HG03442 (cell line): ENCODE data around the gene DDO.
"Not testable (repeated sequence)": the region's sequence is repeated elsewhere in the genome, so short reads cannot be mapped to it uniquely, and the experiment has no call there.

Experiments used
- ATAC-seq: cut with Tn5 transposase; IDR thresholded peaks from one replicate; pipeline ENCODE4 v1.9.1; 2021; ENCODE audit warnings: mild to moderate bottlenecking, moderate library complexity; ENCODE audit not compliant: unreplicated experiment

Gene DDO

DNA sequence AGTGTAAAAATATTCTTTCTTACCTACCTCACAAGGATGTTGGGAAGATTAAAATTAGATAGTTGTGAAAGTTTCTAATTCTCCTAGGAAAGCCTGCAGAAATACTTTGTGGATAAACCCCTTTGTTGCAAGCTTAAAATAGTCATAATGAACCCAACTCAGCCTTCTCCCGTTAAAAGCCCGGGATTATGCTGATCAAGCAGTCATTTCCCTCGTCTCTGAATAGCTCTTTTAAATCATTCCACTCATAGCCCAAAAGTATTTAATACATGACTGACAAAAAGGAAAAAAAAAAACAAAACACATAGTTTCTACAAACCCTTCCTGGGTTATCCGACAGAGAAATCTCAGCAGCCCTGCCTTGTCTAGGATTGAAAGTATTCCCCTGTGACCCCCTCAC lies 46.3 kb downstream of the DDO start:
- ATAC-seq, result no peak

DNA sequence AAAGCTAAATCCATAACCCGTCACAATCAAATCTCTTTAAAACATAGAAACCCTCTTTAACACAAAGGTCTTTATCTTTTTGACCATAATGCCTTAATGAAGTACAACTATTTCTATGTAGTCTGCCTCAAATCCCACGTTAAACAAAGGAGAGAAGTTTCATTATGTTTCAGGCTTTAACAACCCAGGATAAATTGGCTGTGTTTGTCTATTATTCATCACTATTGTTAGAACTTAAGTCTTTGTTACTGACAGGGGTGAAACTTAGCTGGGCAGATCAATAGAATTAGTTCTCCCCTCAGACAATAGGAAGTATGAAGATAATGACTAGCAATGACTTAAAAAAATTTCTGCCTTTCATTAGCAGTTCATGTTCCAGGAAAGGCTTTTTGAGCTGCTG lies 47.1 kb downstream of the DDO start:
- ATAC-seq, result no peak

DNA sequence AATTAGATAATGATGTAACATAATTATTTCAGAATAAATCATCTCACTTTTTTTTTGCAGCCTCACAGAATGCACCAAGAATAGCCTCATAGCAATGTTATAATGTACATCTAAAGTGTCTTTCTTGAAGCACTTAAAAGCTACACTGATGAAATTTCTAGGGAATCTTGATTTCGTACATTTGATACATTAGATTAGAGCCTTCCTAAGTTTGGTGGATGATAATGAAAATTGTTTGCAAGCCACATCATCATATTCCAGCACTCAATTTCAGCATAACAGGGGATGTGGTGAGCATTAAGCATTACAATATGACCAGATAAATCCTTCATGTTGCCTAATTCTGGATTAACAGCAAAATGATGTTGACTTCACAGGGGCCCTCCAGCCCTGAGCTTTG lies 47.5 kb downstream of the DDO start:
- no peak for ATAC-seq

DNA sequence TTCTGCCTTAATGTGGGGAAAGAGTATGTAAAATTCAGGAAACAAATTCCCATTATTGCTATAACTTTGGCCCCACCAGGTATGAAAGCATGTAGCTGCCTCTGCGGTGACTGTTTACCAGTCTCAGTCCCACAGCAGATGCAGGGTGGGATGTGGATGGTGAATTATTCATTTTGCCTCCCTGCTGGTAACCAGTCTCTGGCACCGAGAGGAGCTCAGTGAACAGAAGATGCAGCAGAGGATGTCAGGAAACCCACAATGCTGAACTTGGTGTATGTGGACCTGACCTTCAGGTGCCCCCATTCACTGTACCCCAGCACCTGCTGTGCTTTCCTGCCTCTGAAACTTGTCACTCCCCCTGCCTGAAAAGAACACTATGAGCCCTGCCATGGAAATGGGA lies 48.4 kb downstream of the DDO start:
- no peak for ATAC-seq

DNA sequence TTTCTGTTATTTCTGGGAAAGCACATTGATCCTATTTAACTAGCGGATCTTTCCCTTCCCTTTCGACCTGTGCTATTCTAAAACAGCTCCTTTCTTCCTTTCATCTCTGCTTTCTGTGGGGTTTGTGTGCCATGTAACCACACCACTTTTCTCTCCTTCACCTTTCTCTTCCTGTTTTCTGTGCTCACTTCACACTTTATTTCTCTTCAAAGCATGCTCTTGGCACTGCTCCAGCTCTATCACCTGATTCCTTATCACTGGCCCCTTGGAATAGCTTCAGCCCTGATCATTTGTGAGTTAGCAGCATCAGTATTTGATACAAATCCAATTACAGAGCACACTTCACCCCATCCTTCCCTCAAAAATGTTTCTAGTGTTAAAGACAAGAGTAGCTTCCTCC lies 49.1 kb downstream of the DDO start:
- no peak for ATAC-seq

DNA sequence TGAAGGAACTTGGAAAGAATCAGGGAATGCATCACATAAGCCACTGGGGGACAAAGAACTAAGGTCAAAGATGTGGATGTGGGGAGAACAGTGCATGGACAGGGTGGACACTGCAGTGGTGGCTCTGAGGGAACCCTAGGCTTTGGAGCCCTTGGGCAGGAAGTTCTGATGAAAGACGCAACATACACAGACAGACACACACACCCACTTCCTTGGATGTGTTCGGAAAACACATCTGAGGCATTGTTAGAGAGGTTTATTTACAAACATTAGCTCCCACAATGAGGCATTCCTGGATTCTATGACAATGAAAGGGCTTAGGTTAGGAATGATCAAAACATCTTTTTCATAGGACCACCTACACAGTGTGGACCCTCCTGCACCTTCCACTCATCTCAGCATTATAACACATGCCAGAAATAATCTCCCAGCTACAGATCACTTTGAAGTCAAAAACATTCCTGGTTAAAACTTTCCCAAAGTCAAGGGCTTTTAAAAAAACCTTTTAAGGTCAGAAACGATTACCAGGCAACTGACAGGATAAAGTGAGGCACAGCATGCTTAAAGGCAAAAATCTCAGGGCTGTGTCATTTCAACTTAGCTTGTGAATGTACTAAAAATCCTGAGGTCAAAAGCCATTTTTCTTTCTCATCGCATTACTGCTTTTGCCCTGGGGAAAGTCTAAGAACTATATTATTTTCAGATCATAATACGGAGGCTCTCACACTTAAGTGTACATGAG lies 50.8 kb downstream of the DDO start:
- no peak for ATAC-seq

DNA sequence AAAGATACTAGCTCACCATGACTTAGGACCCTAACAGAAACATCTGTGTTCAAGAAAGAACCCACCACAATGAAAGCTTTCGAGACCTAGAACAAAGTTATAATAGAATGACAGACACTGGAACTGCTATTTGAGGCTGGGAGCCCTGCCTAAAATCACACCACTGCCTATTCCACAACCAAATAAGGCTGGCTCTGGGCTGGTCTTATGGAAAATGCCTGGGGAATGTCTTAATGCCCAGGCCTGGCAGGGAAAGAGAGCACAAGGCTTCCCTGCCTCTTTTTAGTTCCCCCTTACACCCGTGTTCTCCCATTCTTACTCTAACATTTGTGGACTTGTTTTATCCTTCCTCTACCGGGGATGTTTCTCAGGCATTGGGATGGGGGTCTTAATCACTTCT lies 51.6 kb downstream of the DDO start:
- ATAC-seq, result no peak

DNA sequence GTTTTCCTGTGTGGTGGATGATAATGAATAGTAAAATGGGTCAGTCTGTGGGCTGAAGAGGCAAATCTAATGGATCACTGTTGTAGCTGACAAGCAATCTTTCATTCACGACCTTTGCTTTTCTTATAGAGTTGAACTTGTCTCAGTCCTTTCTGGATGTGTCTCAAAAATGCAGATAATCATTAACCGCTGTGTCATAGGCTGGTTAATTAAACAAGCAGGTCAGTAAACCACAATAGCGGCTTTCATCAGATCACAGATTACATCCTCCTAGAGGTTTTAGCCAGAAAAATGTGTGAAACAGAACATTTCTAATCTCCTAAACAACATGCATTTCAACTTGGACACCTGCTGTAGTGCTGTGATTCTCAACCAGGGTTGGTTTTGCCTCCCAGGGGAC lies 54.7 kb downstream of the DDO start:
- no peak for ATAC-seq

DNA sequence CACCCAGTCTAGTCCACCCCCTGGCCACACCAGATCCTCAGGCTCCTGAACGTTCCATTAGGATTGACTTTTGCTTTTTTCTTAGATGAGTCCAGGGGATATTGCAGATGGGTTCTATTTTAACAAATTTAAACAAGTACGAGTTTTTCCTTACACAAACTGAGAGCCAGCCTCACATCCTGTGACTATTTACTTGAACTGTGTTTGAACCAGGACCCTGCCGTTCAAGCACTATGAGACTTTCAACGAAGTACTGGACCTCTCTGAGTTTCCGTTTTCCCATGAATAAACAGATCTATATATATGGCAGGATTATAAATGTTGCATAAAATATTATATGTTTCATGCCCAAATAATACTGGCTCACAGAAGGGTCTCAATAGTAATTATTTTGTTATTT lies 55.8 kb downstream of the DDO start:
- no peak for ATAC-seq

DNA sequence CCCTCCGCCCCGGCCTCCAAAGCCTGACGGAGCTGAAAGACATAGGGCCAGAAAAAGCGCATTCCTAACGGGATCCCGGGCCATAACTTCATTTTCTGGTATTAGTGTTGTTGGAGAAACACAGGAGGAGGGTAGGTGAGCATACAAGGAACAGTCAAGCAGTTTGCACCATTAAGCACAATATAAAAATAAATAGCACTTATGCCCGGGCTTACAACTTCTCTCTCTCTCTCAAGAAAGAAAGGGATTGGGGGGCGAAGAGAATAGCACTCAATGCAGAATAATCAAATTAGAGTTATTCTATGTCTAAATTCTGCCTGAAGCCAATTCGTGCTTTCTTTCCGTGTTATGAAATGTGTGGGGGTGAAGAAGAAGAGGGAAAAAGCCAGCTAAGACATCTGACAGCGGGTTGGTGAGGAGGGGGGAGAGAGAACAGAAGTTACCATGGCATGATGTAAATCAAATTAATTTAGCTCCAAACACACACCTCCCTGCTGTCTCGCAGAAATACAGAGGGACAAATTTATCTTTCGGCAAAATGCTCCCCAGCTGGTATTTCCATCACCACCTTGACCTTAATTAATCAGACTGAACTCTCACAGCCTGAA lies 56.7 kb downstream of the DDO start:
- no peak for ATAC-seq

DNA sequence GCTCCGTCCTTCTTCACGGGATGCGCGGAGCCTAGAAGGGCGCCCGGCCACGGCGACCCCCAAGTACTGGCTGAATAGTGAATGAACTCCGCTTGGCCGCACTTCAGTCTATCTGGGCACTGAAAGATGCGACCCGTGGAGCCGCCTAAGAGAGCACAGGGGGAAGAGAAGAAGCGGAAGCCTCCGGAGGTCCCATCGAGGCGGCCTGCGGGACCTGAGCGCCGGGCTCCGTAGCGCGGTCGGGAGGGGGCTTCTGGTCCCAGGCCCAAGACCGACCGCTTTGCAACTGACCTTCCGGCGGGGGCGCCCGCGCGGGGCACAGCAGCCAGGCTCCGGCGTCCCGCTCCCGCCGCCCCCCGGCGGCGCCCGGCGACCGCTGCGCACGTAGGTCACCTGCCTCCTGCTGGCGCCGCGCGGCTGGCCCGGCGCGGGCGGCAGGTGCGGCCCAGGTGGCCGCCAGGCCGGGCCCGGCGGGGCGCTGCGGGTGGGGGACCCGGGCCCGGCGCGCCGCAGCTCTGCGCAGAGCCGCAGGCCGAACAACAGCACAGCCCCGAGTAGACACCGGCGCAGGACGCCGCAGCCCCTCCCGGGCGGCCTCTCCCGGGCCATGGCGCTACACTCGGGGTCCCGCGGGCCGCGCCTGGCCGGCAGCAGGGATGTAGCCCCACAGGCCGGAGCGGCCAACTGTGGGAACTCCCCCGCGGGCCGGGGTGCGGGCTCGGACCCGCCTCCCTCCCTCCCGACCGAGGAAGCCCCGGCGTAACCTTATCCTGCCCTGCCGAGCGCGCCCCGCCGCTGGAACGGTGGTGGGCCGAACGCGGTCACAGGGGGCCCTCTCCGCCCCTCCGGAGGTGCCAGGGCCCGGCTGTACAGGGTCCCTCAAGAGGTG lies 57.5 kb downstream of the DDO start, which contains the start of gene METTL24:
TSS of gene METTL24 (minus strand) at position 686 of the 889 bp plus-strand sequence. CDS start at position 609, 77 bp downstream.
- ATAC-seq, result no peak

DNA sequence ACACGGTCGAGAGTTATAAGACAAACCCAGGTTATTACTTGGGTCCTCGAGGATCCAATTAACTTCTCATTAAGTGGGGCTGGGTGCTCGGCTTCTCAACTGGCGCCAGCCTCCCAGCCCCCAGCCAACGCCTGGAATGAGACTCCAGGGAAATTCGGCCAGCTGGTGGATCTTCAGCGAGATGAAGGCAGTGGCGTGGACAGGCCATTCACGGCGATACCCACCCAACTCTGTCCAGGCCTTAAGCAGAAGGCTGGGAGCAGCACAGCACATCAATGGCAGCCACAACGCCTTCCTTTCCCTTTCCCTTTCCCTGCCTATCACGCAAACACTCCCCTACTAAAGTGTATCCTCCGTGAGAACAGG lies 58.1 kb downstream of the DDO start:
- no peak for ATAC-seq

DNA sequence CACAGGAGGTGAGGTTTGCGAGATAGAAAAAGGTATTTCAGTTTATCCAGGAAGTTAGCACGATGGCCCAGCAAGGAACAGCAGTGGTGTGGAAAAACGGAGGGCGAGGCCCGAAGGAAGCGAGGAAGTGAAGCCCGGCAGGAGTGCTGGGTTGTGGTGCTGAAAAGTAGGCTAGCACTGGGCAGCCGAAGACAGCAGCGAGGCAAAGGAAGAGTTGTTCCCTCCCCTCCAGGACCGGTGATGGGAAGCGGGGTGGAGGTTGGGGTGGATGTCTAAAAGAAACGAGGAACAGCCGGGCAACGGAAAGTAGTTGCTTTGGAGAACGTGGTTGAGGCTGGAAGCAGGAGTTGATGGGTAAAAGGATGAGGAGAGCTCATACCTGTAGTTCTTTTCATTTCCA lies 58.6 kb downstream of the DDO start:
- ATAC-seq, result no peak

DNA sequence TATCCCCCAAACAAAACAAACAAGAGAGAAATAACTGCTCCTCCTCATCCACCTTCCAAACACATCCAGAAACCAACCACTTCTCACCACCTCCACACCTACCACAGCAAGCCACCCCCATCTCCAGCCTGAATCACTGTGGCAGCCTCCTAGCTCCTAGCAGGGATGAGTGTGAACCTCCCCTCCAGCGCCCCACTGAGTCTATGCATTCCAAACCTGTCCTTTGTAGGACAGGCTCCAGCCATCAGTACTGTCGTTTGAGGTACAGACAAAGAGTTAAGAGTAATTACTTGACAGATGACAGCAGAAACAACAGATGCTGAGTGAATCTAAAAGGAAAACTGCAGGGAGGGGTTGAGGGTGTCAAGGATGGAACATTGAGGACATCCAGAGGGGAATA lies 59.6 kb downstream of the DDO start:
- no peak for ATAC-seq

DNA sequence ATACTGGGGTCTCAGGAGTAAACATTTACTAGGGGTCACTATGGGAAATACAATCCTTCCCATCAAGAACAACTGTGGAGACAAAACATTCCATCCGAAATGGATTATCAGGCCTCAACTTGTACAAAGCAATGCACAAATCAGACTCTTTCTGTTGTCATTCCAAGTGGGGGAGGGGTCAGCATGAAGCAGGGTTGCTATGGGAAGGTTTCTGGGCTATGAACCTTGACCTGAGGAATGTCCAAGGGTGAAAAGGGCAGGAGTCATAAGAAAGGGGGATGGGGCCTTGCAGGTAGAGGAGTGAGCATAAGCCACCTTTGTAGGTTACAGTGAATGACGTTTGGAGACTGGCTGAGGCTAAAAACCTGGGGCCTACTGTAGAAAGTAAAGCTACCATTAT lies 60.4 kb downstream of the DDO start:
- no peak for ATAC-seq

DNA sequence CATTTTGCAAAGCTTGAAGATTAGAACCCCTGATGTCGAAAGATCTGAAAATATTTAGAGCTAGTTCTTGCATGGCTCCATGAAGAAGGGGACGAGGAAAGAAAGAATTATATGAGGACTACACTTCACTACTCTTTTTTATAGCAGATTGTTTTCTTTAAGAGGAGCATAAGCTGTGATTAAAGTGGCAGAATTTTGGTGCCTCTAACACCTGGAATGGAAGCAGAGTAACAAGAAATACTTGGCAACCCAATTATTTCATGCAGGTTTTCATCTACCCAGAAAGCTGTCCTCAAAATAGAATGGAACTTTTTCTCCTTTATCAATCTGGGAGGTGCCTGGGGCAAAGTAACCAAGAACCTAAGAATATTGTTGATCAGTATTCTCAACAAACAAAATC lies 61.2 kb downstream of the DDO start:
- no peak for ATAC-seq

DNA sequence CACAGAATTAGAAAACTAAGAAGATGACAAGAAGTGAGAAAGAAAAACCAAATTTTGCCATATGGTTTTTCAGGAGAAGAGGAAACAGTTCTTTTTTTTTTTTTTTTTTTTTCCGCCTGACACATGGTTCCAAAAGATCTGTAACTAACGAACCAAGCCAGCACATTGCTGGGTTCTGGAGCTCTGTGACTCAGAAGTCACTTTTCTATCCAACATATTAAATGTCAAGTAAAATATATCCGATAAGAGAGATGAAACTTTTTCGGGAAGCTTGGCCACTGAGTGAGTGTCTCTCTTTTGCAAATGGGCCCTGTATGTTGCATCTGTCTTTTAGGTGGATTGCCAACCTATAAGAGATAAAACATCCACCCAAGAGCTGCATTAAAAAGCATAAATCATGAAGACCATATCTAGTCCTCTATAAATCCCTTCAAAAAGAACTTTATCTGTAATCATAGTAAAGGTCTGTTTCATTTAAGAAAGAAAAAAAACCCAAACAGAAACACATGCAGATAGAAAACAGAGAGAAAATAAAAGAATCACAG lies 61.8 kb downstream of the DDO start:
- no peak for ATAC-seq

DNA sequence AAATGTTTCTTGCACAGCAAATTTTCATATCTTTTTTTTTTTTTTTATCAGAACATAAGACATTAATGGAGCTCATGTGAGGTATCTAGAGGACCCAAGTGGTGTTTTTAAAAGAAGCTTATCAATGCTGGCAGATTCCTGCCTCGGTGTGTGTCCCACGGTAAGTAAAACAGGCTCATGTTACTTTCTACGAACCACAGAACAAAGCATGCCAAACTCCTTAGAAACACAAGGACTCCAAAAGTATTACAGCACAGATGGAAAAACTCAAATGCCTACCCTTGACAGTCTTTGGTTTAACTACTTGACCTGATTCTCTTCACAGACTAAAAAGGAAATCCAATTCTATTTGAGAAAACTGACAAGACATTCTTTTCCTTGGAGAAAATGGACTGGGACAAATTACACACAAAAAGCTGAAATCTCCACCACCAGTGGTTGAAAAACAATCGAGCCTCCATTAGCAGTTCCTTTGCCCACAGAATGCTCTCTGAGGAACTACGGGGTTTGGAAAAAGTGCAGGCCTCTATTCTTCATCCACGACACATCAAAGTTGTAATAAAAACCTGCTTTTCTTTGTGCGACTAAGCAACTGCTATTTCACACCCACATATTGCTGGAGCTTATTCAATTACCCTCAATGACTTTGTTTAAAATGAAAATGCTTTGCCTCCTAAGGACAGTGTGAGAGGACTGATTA lies 62.7 kb downstream of the DDO start:
- ATAC-seq, result no peak

DNA sequence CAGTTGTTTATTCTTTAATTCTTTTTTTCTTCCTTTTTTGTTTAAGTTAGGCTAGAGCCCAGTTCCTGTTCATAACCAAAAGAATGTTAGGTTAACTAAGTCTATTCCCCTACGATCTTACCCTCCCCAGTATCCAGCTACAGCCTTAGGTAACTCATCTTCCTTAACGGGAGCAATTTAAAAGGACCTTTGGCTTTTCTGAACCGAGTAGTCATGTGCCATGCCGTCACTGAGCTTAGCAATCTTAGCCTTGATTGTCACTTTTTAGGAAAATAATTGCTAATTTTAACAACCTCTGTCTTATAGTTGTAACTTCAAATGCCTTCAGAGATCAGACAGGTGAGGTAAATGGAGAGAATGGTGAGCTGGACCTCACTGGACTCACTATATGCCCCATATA lies 63.4 kb downstream of the DDO start:
- ATAC-seq, result no peak

DNA sequence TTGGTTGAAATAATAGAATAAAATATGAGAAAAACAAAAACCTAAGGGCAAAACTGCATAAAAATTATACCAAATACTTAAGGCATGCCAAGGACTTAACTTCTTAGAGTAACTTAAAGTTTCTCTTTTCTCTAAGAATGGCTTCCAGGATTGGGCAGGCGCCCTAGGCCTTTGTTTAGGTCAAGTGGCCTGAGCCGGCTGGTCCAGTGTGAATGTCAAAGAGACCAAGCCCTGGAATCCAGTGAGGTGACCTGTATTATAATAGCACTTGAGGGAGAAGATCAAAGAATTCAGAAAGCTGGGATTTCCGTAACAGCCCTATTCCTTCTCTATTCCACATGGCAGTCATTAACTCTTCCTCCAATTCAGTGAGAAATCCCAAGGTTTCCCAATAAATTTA lies 63.8 kb downstream of the DDO start:
- no peak for ATAC-seq

DNA sequence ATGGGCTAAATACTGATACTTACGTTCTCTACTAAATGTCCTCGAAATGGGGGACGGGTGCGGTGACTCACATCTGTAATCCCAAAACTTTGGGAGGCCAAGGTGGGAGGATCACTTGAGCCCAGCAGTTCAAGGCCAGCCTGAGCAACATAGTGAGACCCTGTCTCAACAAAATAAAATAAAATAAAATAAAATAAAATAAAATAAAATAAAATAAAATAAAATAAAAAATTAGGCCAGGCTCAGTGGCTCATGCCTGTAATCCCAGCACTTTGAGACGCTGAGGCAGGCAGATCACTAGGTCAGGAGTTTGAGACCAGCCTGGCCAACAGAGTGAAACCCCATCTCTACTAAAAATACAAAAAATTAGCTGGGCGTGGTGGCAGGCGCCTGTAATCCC lies 64.8 kb downstream of the DDO start:
- not testable (repeated sequence) for ATAC-seq
